H1 (cell line): ENCODE results near the gene ATF3. TPM values are rescaled to one million over a fixed set of nuclear protein-coding genes. Genes with fewer than 3 reads are reported as not detected.

Source experiments
- NRF1 ChIP-seq: IDR thresholded peaks from 2 replicates; pipeline ENCODE4 v1.6.1; 2011; ENCODE audit warnings: mild to moderate bottlenecking, low read depth, low read length, improper control_type of control experiment
- TAF1 ChIP-seq: IDR thresholded peaks from 2 replicates; pipeline ENCODE4 v1.6.1; 2011; ENCODE audit warnings: mild to moderate bottlenecking, low read depth, low read length
- polyA plus RNA-seq, 7 experiments: library from polyadenylated mRNA; depleted of rRNA in 3 of 7; stranded (reverse) in 5 of 7; unstranded in 2 of 7; fragments of >200 nt in 5 of 7; fragments of 200-250 nt in 2 of 7; gene quantifications; 1 replicate in 5 of 7; 2 replicates in 1 of 7; 4 replicates in 1 of 7; pipeline versions ENCODE4 v1.2.1 to v1.2.3, GENCODE V29; 2011 to 2013; ENCODE audit warnings: missing spikeins in 2 of 7, mixed read lengths in 2 of 7
- total RNA-seq: library from RNA; stranded (reverse); fragmentation: NEBNext Ultra II Directional; extraction: Animal tissue kit (Norgen Biotek cat#: 25700); gene quantifications from 2 replicates; pipeline ENCODE4 v1.2.1, GENCODE V29; 2021
- TF ChIP-seq, protein P1 (sequence below): IDR thresholded peaks from 2 replicates; pipeline ENCODE4 v1.6.1; 2011; ENCODE audit warnings: low read depth, mild to moderate bottlenecking, low read length; ENCODE audit not compliant: insufficient read depth

Gene ATF3
- total and polyA plus RNA-seq, 2 of the 8 experiments (the other 6 are each of a cell fraction or from before 2014, with no cell fraction given) = 12.2 to 27.7 TPM

- TF ChIP-seq, protein P1, sequence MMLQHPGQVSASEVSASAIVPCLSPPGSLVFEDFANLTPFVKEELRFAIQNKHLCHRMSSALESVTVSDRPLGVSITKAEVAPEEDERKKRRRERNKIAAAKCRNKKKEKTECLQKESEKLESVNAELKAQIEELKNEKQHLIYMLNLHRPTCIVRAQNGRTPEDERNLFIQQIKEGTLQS = no peak
- TF ChIP-seq TAF1 (no peak), NRF1 (no peak)
These were observed 22.1 kb upstream of the ATF3 start (continued) for GRCh38 chr1:212586206-212587015.
